SK-N-SH (cell line): ENCODE results near the gene SYT1.

Source experiments
- FOXM1 ChIP-seq: IDR thresholded peaks from 2 replicates; pipeline ENCODE4 v1.4.0; 2012; ENCODE audit warnings: low read depth, mild to moderate bottlenecking
- JUND ChIP-seq: IDR thresholded peaks from 2 replicates; pipeline ENCODE4 v1.4.0; 2012
- MXI1 ChIP-seq: IDR thresholded peaks from 2 replicates; pipeline ENCODE4 v1.6.1; 2012; ENCODE audit warnings: mild to moderate bottlenecking, low read depth, low read length, improper control_type of control experiment
- RCOR1 ChIP-seq: fragments of 150-350 bp; IDR thresholded peaks from 2 replicates; pipeline ENCODE4 v1.6.1; 2017; ENCODE audit warnings: antibody characterized with exemption, low read length
- REST ChIP-seq: IDR thresholded peaks from 2 replicates; pipeline ENCODE4 v1.6.1; 2012; ENCODE audit warnings: mild to moderate bottlenecking, low read depth, low read length, moderate library complexity

- TF ChIP-seq MXI1 = no peak
- no peak for TF ChIP-seq RCOR1
- no peak for TF ChIP-seq REST
- TF ChIP-seq JUND = no peak
- TF ChIP-seq FOXM1 = no peak
Observed at GRCh38 chr12:79114896-79115295, 250.3 kb downstream of the SYT1 start.
